ENCODE measurements around the gene P2RY13.

P2RY13 gene

DNA sequence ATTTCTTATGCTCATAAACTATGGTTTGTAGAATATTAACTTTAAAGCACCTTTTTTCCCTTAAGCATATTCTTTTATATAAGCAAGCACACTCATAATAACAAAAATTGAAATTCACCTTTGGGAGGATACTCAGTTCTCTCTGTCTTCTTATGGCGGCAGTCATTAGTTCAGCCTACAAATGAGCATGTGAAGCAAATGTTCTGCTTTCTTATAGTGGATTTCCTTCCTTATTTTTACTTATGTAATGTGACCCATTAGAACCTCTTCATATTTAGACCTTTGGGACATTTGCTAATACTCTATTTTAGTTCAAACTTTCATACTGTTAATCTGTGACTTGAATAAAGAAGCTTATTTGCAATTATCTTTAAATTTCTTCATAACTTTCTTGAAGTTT, at the start of gene P2RY13:
TSS of gene P2RY13 (minus strand) at position 187 of the 400 bp plus-strand sequence. CDS start at position 166, 21 bp downstream.
- DNase-seq (ENCODE audit: low spot score) = no peak

- no peak for DNase-seq (ENCODE audit: low spot score)
Observed at GRCh38 chr3:151377768-151378385, 48.5 kb upstream of the P2RY13 start.

GRCh38 chr3:151372063-151372820, 42.9 kb upstream of the P2RY13 start:
- DNase-seq (ENCODE audit: low spot score) = peak; percentile 6

DNA sequence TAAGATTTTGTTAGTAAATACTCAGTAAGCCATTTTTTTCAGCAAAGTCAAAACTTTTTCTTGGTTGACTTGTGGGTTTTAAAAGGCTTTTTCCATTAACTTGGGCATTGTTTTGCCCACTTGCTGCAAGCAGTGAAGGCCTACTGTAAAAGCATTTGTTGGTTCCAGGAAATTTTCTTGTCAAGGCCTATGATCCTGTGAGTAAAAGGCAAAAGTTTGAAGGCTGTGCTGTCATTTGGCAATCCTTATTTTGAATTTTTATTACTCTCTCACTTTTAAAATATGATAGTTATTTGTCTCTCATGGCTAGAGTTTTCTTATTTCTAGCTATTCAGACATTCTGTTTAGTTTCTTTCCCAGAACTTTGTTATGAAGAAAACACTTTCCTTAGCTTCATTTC, 42.2 kb upstream of the P2RY13 start:
- peak; percentile 23 for DNase-seq (ENCODE audit: low spot score)

GRCh38 chr3:151367448-151367847, 38.1 kb upstream of the P2RY13 start:
- DNase-seq (ENCODE audit: low spot score) = no peak

DNA sequence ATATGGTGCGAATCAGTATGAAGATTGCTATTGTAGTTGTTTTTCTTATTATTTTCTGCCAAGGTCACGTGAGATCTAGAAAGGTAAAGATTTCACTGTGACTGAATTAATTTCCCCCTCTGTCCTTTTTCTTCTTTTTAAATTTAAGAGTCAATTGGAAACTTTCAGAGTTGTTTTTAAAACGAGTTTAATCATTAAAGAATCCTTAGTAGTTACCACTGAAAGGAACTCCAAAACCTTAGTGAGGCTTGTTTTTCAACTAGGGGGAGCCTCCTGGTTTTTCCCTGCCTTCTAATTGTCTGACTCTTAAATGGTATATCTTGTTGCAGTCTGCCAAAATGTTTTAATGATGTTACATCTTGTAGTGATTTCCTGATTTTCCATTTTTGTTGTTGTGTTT, 37.6 kb upstream of the P2RY13 start:
- no peak for DNase-seq (ENCODE audit: low spot score)

- peak; percentile 36 for DNase-seq (ENCODE audit: low spot score)
Observed at GRCh38 chr3:151362751-151363174, 33.4 kb upstream of the P2RY13 start.

GRCh38 chr3:151357463-151357850, 28.1 kb upstream of the P2RY13 start:
- no peak for DNase-seq (ENCODE audit: low spot score)

DNA sequence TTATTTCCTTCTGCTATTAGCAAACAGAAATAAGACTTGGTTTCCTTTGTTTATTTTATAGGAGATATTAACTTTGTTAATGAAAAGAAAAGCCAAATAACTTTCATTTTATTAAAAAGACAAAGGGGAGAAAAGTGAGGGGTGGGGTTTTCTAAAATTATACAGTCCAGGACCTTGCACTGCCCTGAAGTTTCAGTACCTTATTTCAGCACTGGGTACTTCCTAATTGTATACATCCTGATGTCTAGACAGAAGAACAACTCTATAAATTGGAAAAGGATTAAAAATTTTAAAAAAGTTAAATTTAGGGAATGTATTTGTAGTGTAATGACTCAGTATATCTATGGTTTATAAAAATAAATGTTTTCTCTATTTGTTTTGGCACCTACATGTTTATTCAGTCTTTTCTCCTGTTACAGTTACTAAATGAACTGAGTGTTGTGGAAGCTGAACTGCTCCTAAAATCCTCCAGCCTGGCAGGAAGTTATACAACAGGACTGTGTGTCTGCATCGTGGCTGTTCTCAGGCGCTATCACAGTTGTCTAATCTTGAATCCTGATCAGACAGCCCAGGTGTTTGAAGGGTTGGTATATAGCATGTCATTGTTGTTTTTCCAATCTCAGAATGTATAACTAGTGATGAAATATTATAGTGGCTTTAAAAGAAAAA, 27.6 kb upstream of the P2RY13 start:
- peak; percentile 23 for DNase-seq (ENCODE audit: low spot score)

DNA sequence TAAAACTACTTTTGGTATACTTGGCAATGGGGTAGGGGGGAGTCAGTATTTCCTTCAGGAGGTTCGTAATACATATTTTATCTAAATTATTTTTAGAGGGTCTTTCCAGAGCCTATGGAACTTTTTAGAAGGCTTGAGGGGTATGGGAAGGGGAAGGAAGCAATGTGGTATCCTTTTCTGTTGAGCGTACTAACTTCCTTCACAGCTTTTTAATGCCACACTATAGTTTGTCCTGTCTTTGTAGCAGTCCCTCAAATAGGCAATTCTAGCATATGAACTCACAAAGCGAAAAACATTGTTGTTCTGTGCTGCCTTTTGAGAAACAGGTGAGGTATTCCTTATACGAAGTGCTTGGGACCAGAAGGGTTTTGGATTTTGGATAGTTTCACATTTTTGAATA, 22.3 kb upstream of the P2RY13 start:
- no peak for DNase-seq (ENCODE audit: low spot score)

- no peak for DNase-seq (ENCODE audit: low spot score)
Observed at GRCh38 chr3:151351219-151351618, 21.9 kb upstream of the P2RY13 start.

DNA sequence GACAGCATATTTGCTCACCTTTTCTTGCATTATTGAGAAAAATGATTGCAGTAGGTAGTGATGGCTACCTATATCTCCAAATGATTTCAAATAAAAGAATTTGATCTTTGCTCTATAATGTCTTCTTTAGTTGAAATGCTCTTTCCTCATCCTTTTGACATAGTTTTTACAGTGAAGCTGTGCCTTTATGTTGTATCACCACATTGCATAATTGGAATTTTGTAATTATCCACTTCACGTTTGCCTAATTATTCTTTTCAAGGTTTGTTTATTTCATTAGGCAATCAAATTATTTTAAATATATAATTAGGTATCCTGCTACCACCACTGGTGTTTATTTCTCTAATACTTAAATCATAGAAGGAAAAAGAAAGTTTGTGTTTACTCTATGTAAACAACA, 21.3 kb upstream of the P2RY13 start:
- DNase-seq (ENCODE audit: low spot score) = no peak

- DNase-seq (ENCODE audit: low spot score) = no peak
Observed at GRCh38 chr3:151347432-151347831, 18.1 kb upstream of the P2RY13 start.

- no peak for DNase-seq (ENCODE audit: low spot score)
Observed at GRCh38 chr3:151346292-151346691, 16.9 kb upstream of the P2RY13 start.

- peak; percentile 71 for DNase-seq (ENCODE audit: low spot score)
Observed at GRCh38 chr3:151345859-151346258, 16.5 kb upstream of the P2RY13 start.

- no peak for DNase-seq (ENCODE audit: low spot score)
Observed at GRCh38 chr3:151331696-151332095, 2.3 kb upstream of the P2RY13 start.

DNA sequence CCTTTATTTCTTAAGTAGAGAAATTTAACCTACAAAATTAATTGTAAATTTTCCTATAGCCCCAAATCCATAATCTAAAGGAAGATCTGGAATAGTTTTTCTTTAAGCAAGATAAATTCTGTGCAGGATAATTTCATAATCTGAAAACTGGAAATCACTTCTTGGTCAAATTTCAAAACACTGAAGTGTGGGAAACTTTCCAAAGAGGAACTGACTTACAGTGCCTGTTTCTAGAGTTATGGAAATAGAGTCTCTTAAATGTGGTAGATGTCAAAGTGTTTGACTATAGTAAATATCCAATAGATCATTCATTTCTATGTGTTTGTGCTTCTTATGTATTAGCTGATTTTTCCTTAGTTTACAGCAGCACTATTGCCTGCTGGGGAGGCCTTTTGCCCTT, 1.6 kb upstream of the P2RY13 start:
- peak; percentile 10 for DNase-seq (ENCODE audit: low spot score)

DNA sequence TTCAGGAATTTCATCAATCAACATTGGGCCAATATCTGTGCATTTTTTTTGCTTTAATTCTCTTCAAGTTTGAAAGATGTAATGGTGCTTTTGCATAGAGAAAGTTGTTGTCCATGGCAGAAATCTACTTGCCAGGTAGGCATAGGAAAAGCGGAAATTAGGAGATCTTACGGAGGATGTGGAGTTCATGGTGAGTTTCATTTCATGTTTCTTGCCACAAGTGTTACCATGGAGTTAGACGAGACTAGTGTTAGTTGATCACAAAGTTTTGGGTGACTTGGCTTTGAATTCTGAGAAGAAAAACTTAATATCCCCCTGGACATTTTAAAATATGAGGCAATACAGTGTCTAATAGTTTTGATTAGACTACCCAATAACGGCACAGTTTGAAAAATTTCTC, 1.0 kb upstream of the P2RY13 start:
- DNase-seq (ENCODE audit: low spot score) = no peak

GRCh38 chr3:151328298-151328995, 902 bp downstream of the P2RY13 start:
- peak; percentile 43 for DNase-seq (ENCODE audit: low spot score)

DNA sequence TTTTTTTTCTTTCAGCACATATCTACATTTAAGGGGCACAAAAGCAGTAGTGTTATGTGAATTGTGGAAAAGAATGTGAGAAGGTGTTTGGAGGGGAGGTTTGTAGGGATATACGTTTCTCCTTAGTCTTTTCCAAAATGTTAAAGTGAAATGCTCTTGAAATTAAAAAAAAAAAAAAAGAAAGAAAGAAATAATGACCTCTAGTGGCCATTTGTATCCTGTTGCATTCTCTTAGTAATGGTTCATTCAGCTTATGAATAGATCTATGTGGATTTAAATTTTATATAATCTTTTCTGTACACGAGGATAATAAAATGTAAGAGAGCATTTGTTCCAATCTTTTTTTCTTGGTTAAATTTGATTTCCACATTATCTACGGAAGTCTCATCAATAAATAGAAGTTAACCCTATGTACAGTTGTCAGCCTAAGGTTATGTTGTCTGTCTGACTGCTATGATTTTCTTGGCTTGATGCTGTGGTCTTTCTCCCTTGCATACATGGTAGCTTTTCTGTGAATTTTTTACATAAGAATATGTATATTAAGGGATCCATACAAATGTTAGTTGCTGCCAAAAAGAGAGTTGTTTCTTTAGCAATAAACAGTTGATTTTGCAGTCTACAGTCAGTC, 1.7 kb downstream of the P2RY13 start:
- DNase-seq (ENCODE audit: low spot score) = peak; percentile 37

- DNase-seq (ENCODE audit: low spot score) = no peak
Observed at GRCh38 chr3:151322511-151322910, 6.8 kb downstream of the P2RY13 start.

GRCh38 chr3:151321526-151321925, 7.8 kb downstream of the P2RY13 start:
- DNase-seq (ENCODE audit: low spot score) = no peak
